Stimulated activated CD4-positive, alpha-beta T cell treated with anti-CD3 and anti-CD28 coated beads, Interleukin-15, amount 100 ng/mL, for 24 hours (primary cell): ENCODE measurements around the gene ATXN2.

ENCODE experiments used
- DNase-seq: peaks from one replicate; pipeline ENCODE4 v3.0.0-alpha.2; 2020

Gene ATXN2

GRCh38 chr12:111450676-111451075 lies 148.4 kb downstream of the ATXN2 start:
- no peak for DNase-seq

DNA sequence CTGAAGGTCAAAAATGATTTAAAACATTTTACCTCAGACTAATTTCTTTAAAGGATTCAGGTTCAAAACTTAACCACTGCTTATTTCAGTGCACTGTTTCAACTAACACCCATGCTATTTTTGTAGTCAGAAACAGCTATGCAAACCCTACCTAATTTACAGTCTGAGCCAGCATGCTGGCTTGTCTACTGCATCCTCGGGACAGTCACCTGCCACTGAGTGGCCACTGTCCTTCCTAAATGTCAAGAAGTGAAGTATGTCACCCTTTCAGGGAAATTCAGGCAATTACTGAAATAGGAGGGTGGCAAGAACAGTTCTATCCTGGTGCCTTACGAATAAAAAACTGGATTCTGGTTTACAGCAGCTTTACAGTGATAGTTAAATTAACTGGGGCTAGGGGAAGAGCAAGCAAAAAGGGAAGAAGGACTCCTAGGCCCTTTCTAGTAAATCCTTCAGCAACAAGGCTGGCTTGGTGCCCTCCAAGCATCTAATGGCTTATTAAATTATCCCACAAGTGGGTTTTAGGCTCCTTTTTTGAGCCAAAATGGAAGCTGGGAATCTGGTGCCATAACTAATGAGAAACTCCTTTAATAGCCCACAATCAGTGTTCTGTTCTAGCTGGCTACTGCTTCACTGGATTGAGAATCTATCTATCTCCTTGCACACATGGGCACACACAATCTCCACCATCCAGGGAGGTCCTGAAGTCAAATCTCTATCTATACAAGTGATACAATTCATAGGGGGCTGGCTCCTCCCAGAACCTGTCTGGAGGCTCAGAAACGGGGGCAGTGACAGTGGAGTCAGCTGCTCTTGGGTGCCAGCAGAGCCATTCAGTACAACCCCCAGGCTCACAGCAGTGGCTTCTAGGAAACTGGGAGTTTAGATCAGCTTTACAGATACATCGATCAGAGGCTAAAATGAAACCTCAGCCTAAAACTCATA lies 150.0 kb downstream of the ATXN2 start:
- DNase-seq, result no peak

DNA sequence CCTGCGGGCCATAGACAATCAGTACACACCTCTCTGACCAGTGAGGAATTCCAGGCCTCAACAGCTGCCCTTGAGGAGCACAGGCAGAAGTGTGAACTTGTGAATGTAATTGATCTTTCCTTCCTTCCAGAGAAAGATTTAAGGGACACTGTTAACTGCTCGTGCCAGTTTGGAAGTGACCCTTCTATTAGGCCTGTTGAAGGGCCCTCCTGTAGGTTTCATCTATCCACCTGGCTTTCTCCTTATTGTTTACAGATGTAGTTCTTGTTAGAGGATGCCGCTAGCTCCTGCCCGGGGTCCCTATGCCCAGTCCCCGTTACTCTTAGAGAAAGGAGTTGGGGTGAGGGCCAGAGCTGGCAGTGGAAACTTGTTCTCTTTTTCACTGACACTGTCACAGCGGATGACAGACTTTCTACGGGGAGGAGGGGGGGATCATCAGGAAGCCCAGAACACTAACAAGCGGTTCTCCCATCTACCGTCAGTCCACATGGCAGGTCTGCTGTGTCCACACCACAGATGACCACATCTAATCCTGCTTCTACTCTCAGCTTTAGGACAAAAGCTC lies 150.8 kb downstream of the ATXN2 start:
- no peak for DNase-seq

DNA sequence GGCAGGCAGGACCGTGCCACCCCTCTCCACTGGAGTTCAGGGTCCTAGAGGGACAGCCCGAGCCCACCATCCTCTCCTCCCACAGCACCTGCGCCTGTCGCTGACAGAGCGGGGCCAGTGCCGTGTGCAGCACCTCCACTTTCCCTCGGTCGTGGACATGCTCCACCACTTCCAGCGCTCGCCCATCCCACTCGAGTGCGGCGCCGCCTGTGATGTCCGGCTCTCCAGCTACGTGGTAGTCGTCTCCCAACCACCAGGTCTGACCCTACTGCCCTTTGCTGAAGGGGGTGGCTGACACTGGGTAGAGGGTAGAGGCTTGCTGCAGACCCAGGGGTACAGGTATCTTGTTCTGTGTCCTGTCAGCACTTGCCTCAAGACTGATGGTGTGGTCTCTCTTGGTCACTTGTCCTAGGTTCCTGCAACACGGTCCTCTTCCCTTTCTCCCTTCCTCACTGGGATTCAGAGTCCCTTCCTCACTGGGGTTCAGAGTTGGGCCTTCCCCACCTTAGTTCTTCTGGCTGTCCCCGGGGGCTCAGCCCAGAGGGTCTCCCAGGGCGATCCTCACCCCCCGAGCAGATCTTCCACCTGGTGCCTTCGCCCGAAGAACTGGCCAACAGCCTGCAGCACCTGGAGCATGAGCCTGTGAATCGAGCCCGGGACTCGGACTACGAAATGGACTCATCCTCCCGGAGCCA lies 151.4 kb downstream of the ATXN2 start:
- DNase-seq, result no peak

DNA sequence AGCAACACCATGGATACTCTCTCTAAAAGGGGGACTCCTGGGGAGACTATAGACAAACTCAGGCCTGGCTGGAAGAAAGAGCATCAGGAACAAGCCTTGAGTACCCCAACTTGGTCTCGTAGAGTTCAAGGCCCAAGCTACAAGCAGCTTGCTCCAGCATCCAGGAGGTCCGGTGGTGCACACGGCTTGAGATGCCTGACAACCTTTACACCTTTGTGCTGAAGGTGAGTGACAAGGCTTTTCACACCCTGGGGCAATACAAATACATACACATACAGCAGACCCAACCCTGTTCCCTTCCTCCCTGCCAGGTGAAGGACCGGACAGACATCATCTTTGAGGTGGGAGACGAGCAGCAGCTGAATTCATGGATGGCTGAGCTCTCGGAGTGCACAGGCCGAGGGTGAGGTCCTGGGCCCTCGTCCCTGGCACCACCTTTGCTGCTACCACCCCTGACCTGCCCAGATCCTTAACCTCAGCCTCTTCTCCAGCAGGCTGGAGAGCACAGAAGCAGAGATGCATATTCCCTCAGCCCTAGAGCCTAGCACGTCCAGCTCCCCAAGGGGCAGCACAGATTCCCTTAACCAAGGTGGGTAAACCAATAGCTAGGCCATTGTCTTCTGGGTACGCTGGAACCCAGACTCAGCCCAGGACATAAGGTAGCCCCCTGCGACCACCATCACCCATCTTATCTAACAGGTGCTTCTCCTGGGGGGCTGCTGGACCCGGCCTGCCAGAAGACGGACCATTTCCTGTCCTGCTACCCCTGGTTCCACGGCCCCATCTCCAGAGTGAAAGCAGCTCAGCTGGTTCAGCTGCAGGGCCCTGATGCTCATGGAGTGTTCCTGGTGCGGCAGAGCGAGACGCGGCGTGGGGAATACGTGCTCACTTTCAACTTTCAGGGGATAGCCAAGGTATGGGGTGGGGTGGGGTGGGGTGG lies 152.2 kb downstream of the ATXN2 start:
- DNase-seq, result no peak

- DNase-seq, result no peak
Measured at GRCh38 chr12:111445726-111446581, 153.2 kb downstream of the ATXN2 start.

- DNase-seq, result peak; percentile 92
Measured at GRCh38 chr12:111444925-111445725, 154.0 kb downstream of the ATXN2 start.

- peak; percentile 53 for DNase-seq
Measured at GRCh38 chr12:111444314-111444924, 154.7 kb downstream of the ATXN2 start.

- peak; percentile 67 for DNase-seq
Measured at GRCh38 chr12:111443586-111443985, 155.5 kb downstream of the ATXN2 start.

- DNase-seq, result no peak
Measured at GRCh38 chr12:111443086-111443485, 156.0 kb downstream of the ATXN2 start.

- no peak for DNase-seq
Measured at GRCh38 chr12:111442301-111443045, 156.6 kb downstream of the ATXN2 start.

- DNase-seq, result no peak
Measured at GRCh38 chr12:111441107-111441928, 157.8 kb downstream of the ATXN2 start.

DNA sequence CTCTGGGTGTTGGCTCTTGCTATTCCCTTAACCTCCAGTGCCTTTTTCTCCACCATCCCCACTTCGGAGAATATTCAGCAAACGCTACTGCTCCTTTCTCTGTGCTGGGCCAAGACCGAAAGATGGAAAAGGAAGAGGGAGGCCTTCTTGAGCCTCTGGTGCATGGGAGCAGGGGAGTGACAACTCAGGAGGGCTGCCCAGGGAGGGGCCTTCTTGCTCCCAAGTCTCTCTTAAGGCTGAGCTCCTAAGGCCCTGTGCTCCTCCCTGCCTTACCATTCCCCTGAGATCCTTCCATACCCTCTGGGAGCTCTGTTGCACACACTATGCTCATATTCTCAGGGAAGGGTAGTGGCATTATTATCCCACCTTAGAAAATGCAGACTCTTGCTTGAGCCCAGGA lies 158.5 kb downstream of the ATXN2 start:
- DNase-seq, result no peak

DNA sequence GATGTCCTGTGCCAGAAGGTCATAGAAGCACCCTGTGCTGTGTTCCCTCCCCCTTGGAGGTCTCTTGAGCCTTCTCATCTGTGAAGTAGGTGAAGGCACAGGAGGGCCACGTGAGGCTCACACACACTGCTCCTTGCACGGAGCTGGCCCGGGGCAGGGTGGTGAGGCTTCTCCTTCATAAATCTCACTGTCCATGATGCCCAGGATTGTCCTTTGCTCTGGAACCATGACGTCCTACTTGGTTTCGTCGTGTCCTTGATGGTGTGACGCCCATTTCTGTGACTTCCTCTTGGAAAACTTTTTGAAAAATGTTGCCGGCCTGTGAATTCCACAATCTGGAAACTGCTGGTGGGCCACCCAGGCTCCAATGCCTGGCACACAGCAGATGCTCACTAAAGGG lies 159.0 kb downstream of the ATXN2 start:
- no peak for DNase-seq

GRCh38 chr12:111439657-111440151 lies 159.4 kb downstream of the ATXN2 start:
- no peak for DNase-seq

GRCh38 chr12:111438481-111438880 lies 160.6 kb downstream of the ATXN2 start:
- DNase-seq, result peak; percentile 65

GRCh38 chr12:111437816-111438454 lies 161.2 kb downstream of the ATXN2 start:
- no peak for DNase-seq

DNA sequence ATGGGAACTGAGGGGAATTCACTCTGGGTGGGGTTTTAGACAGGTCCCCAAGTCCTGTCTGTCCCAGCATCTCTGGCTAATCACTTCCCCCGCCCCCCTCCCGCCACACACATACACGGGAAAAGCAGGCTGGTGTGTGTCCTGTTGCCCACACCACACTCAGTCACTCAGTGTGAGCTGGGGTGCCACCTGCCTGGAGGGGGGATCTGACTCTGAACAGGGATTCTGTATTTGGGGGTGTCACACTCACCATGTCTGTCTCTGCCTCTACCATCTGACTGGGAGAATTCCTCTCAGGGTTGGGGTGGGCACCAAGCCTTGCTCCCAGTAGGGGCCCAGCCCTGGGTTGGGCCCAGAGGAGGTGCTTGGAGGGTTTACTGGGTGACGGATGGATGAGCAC lies 162.3 kb downstream of the ATXN2 start:
- no peak for DNase-seq
